ENCODE results near the gene AP5M1.
"Not testable (repeated sequence)": the region's sequence is repeated elsewhere in the genome, so short reads cannot be mapped to it uniquely, and the experiment has no call there.

Gene AP5M1

DNA sequence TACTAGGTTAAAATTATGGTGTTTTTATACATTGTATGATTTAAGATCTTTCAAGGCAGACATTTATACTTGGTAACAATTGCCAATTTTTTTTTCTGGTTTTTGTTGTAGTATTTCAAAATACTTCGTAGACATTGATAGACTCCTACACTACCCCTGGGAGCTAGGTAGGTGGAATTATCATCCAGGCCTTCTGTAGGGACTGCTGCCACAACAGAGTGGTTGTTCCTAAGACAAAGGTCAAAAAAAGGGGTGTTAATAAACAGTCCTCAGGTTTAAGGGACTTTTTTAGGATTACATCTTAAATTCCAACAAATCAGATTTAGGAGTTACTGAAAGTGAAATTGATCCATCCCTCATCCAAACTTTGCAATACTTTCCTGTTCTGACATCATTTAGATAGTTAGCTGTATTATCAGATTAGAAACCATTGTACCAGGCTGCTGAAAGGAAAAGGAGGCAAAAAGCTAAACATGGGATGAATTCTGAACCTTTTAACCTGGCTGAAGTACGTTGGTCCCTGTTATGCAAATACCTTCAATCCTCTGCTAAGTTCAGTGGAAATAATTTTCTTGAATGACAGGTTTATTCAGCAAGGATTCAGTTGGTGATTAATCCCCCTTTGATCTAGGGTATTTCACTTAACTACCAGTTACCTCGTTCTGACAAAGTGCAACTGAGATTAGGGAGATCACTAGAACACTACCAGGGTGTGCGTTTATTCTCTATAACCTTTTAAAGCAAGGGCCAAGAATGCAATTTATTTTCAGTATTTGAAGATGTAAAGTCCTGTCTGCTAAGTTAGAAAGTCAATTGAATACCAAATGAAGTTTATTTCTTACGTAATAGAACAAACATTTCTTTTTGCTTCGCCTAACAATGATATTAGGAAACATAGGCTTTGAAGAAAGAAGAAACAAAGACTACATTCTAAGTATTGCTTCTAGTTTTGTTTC is 23.2 kb downstream of the AP5M1 start:
- DNase-seq, result no peak

GRCh38 chr14:57293866-57294837 is 25.4 kb downstream of the AP5M1 start:
- DNase-seq, result peak; percentile 32

GRCh38 chr14:57295239-57295638 is 26.5 kb downstream of the AP5M1 start:
- no peak for DNase-seq

DNA sequence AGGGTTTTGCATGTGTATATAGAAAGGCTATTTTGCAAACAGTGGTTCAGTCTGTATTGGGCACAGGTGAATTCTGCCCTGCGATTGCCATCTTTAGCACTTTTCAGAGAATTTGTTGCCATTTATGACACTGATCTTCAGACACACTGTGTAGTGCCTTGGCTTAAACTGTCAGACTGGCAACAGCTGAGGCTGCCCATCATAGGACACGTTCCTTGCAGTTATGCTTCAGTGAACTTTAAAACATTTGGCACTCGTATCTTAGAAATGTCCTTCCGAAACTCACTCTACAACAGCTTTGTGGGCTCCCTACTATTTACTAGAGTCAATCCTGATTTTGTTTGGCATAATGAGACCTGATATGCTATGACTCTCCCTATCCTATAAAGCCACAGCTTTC is 29.1 kb downstream of the AP5M1 start:
- DNase-seq, result no peak

DNA sequence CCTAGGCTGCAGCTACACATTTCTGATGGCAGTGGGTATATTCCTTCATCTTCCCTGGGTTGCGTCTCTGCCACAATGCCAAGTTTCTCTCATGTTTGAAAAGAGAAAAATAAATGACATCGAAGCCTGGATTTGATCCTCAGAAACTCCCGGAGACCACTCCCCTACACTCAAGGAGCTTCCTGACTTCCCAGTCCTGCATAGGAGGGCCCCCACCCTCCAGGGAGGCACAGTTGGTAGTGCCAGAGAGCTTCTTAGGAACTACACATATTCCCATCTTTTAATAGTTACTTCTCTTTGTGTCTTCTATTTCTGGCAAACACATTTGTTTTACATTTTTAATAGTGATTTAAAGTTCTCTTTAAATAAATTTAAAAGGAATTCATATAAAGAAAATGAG is 30.7 kb downstream of the AP5M1 start:
- no peak for DNase-seq

DNA sequence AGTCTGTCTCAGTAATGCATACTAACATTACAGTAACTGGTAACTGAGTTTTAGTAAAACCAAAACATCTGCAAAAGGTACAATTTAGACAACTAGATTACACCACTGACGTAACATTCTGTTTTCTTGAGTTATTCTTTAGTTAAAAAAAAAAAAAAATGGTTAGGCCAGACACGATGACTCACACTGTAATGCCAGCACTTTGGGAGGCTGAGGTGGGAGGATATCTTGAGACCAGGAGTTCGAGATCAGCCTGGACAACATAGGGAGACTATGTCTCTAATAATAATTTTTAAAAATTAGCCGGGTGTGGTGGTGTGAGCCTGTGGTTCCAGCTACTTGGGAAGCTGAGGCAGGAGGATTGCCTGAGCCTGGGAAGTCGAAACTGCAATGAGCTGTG is 34.1 kb downstream of the AP5M1 start:
- DNase-seq, result no peak

DNA sequence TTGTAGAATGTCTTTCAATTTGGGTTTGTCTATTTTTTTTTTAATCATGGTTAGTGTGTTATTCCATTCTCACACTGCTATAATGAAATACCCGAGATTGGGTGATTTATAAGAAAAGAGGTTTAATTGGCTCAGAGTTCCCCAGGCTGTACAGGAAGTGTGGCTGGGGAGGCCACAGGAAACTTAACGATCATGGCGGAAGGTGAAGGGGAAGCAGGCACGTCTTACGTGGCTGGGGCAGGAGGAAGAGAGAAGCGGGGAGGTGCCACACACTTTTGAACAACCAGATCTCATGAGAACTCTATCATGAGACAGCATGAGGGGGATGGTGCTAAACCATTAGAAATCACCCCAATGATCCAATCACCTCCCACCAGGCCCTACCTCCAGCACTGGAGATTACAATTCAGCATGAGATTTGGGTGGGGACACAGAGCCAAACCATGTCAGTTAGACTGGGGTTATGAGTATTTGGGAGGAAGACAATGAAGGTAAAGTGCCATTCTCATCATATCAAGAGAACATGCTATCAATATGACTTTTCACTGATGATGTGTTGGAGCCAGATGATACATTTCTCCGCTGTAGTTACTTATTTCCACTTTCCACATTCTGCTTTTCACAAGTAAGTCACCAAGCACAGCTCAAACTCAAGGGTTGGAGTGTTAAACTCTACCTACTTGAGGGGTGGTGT is 45.8 kb downstream of the AP5M1 start:
- no peak for DNase-seq

GRCh38 chr14:57317248-57317833 is 48.6 kb downstream of the AP5M1 start:
- peak; percentile 84 for DNase-seq

DNA sequence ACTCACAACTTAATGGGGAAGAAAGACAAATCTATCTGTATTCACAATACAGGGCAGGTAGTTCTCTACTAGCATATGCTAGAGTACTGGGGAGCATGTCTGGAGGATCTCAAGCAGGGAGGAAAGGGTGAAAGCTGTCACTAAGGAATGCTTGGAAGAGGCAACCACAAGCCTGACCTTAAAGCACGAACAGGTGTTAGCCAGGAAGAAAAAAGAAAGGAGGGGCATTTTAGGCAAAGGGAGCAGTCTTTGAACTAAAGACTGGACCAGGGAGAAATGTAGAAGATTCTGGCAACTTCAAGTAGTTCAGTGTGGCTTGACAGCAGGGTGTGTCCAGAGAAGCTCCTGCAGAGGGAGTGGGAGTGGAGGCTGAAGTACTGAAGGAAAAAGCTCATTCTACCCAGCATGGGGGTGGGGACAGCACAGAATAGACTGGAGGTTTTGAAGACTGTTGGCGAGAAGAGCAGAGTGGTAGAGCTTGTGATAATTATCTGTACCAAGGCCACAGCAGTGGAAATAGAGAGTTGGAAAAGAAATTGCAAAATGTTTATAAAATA is 50.9 kb downstream of the AP5M1 start:
- no peak for DNase-seq

GRCh38 chr14:57323721-57324120 is 55.0 kb downstream of the AP5M1 start:
- no peak for DNase-seq

DNA sequence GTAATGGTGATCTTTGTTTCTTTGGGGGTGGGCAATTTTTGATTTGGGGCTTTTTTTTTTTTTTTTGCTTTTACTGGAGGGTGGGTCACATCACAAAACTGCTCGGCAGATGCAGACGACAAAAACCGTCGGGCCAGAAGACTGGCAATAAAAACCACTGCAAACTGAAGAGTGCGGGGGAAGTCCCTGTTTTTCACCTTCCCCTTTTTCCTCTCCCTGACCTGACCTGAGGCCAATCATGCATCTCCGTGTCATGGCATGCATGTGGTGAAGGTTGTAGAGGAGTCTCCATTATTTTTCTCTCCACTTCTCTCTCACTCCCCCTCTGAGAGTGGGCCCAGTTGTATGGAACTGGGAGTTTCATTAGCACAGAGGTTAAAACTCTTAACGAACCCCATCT is 57.5 kb downstream of the AP5M1 start:
- no peak for DNase-seq

DNA sequence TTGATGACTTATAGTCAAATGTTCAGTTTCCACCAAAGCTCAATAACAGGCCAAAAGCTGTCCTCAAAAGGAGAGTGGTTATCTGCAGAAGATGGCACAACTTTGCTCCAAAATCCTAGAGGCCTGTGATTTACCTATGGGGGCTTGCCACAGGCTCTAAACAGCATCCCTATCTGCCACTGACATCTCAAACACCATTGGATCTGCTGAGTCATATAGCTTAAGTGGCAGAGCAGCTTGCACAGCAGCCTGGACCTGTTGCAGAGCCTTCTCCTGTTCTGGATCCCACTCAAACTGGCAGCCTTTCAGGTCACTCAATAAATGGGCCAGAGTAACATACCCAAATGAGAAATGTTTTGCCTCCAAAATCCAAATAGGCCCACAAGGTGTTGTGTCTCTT is 61.1 kb downstream of the AP5M1 start:
- no peak for DNase-seq

- not testable (repeated sequence) for DNase-seq
Observed at GRCh38 chr14:57332475-57332874, 63.7 kb downstream of the AP5M1 start.

- not testable (repeated sequence) for DNase-seq
Observed at GRCh38 chr14:57333726-57334125, 65.0 kb downstream of the AP5M1 start.

DNA sequence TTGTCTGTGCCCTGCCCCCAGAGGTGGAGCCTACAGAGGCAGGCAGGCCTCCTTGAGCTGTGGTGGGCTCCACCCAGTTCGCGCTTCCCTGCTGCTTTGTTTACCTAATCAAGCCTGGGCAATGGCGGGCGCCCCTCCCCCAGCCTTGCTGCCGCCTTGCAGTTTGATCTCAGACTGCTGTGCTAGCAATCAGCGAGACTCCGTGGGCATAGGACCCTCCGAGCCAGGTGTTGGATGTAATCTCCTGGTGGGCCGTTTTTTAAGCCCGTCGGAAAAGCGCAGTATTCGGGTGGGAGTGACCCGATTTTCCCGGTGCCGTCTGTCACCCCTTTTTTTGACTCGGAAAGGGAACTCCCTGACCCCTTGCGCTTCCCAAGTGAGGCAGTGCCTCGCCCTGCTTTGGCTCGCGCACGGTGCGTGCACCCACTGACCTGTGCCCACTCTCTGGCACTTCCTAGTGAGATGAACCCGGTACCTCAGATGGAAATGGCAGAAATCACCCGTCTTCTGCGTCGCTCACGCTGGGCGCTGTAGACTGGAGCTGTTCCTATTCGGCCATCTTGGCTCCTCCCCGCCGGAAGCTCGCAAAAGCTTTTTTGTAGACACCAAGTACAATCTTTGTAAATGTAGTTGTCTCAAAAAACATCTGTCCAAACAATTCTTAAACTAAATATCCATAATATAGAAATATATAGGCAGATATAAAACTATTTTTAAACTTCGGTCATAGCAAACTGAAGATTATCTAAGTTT is 75.0 kb downstream of the AP5M1 start:
- not testable (repeated sequence) for DNase-seq

DNA sequence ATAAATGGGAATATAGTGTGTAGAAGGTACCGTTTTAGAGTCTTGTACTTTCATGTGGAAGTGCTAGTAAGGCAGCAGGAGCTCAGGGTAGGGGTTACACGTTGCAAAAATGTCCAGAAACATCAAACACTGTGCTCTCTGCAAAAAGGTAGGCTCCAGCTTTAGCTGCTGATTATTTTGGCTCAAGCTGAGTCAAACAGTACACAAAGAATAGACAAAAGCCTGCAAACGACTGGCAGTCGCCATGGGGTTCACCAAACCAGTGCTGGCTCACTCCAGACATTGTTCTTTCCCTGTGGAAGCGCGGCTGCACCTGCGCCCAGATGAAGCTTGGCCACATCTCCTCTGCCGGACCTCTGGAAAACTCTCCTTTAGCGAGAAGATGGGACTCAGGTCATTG is 76.3 kb downstream of the AP5M1 start:
- no peak for DNase-seq

DNA sequence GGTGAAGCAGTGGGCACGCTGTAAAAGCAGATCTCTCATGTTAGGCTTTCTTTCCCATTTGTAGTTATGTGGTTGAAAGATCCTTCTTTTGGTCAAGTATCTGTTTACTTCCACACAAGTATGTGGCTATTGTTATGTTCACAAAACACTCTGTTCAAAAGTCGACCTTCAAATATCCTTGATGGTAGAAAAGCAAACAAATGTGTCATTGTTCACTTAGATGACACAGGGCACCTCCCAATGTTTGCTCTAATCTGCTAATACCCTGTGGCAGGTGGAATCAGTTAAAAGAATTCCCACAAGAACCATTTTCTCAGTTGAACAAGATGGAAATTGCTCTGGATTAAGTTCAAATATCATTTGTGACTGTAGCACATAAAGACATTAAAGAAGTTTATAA is 78.0 kb downstream of the AP5M1 start:
- DNase-seq, result peak; percentile 64

Measured in NCI-H2171 treated with DMSO at 0.1 percent for 48 hours (cell line).